ACC112 (cell line): ENCODE results near the gene CHRNB2.

Experiments used
- H2AFZ ChIP-seq: fragments of 200-600 bp; sonication (generic); one replicate; pipeline ENCODE4 v1.6.0; 2017; ENCODE audit warnings: antibody characterized with exemption, low read length; ENCODE audit not compliant: unreplicated experiment
- H3K27ac ChIP-seq: fragments of 200-600 bp; sonication (generic); 2 replicates; pipeline ENCODE4 v1.5.1; 2014; ENCODE audit warnings: low read depth, mild to moderate bottlenecking, antibody characterized with exemption, low read length, moderate library complexity
- H3K27me3 ChIP-seq: fragments of 200-600 bp; sonication (generic); 2 replicates; pipeline ENCODE4 v1.6.1; 2014; ENCODE audit warnings: mild to moderate bottlenecking, antibody characterized with exemption, low read length, moderate library complexity, mixed read lengths; ENCODE audit not compliant: insufficient read depth
- H3K36me3 ChIP-seq: fragments of 200-600 bp; sonication (generic); 2 replicates; pipeline ENCODE4 v1.6.1; 2016; ENCODE audit warnings: mild to moderate bottlenecking, antibody characterized with exemption, low read length, moderate library complexity, mixed read lengths; ENCODE audit not compliant: insufficient read depth
- H3K4me1 ChIP-seq: fragments of 200-600 bp; sonication (generic); one replicate; pipeline ENCODE4 v1.6.1; 2016; ENCODE audit warnings: low read length, mixed read lengths; ENCODE audit not compliant: insufficient read depth, unreplicated experiment, control insufficient read depth
- H3K4me3 ChIP-seq: fragments of 200-600 bp; sonication (generic); 2 replicates; pipeline ENCODE4 v1.5.1; 2014; ENCODE audit warnings: mild to moderate bottlenecking, low read depth, low read length
- H3K79me2 ChIP-seq: fragments of 200-600 bp; sonication (generic); one replicate; pipeline ENCODE4 v1.6.0; 2016; ENCODE audit warnings: low read length; ENCODE audit not compliant: control insufficient read depth, unreplicated experiment, insufficient read depth

CHRNB2 gene

DNA sequence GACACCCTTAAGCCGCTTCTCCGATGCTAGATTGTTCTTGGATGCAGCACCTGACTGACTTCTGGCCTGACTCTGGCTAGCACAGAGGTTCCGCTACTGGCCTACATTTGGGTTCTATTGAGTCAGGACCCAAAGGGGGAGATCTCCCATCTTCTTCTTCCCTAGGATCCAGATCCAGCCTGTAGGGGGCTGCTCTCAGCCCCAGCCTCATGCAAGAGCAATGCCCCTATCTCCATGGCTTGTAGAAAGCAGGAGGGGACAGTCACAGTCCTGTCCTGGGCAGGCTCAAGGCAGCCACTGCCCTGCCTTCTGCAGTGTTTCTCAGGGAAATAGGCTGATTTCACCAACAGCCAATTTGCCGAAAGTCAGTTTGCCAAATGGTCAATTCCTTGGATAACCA lies 46.7 kb downstream of the CHRNB2 start:
- Histone ChIP-seq H2AFZ (no peak overlapping the region), H3K4me1 (peaks cover 10% of the 10 kb centered on the region), H3K27me3 (no peaks in the 10 kb centered on the region), H3K36me3 (no peaks in the 10 kb centered on the region), H3K79me2 (peaks cover 80% of the 10 kb centered on the region), H3K27ac (no peak overlapping the region), H3K4me3 (no peak overlapping the region)

GRCh38 chr1:154614901-154615300 lies 47.3 kb downstream of the CHRNB2 start:
- H3K27ac ChIP-seq = no peak overlapping the region
- H3K27me3 ChIP-seq = no peaks in the 10 kb centered on the region
- H3K4me3 ChIP-seq = no peak overlapping the region
- no peaks in the 10 kb centered on the region for H3K36me3 ChIP-seq
- H3K4me1 ChIP-seq = peaks cover 3% of the 10 kb centered on the region
- no peak overlapping the region for H2AFZ ChIP-seq
- H3K79me2 ChIP-seq = peaks cover 80% of the 10 kb centered on the region

DNA sequence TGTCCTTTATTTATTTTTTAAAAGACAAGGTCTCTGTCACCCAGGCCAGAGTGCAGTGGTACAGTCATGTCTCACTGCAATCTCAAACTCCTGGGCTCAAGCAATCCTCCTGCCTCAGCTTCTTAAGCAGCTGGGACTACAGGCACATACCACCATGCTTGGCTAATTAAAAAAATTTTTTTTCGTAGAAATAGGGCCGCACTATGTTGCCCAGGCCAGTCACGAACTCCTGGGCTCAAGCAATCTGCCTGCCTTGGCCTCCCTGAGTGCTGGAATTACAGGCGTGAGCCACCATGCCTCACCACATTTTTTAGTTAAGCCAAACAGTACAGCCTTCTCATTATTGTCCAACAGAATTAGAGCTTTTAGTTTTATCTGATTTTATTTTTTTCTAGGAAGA lies 47.8 kb downstream of the CHRNB2 start:
- Histone ChIP-seq H3K4me3 (no peak overlapping the region), H3K79me2 (peaks cover 78% of the 10 kb centered on the region), H2AFZ (no peak overlapping the region), H3K27ac (no peak overlapping the region), H3K27me3 (no peaks in the 10 kb centered on the region), H3K36me3 (no peaks in the 10 kb centered on the region), H3K4me1 (peaks cover 3% of the 10 kb centered on the region)

DNA sequence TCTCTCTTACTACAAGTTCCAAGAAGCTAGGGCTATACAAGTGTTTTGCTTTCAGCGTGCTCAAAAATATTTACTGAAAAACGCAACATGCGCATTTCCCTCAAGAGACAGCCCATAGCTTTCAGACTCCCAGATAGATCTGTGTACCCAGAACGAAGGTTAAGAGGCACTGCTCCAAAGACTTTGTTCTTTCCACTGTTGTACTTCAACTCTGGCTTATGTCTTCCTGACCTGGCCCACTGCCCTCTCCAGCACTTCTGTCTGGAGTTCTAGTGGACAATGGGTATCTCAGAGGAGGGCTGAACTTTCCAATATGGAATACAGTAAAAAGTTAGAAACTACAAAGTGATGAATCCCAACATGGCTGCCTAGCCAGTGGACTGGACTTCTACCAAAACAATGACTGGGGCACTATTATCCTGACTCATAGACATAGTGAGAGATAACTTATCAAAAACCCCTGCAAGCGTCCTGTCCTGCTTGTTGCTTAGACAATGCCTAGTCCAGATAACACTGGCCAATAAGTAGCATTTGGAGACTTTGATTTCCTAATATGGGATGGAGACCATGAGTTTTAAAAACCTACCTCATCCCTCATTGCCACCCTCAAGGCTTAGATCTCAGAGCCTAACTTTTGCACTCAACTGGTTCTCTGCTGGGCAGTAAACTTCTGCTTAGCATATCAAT lies 49.2 kb downstream of the CHRNB2 start:
- H3K79me2 ChIP-seq = peaks cover 74% of the 10 kb centered on the region

GRCh38 chr1:154619181-154619948 lies 51.8 kb downstream of the CHRNB2 start:
- no peaks in the 10 kb centered on the region for H3K4me1 ChIP-seq
- H3K79me2 ChIP-seq = peaks cover 86% of the 10 kb centered on the region
- no peak overlapping the region for H3K27ac ChIP-seq
- no peak overlapping the region for H2AFZ ChIP-seq
- no peak overlapping the region for H3K4me3 ChIP-seq
- peaks cover 5% of the 10 kb centered on the region; the same call in 1 of the 2 replicates for H3K36me3 ChIP-seq
- no peaks in the 10 kb centered on the region for H3K27me3 ChIP-seq

More for the DNA sequence above, 49.2 kb downstream of the CHRNB2 start:
- Histone ChIP-seq H3K27me3 (no peaks in the 10 kb centered on the region), H3K4me3 (no peak overlapping the region), H3K36me3 (no peaks in the 10 kb centered on the region), H3K4me1 (peaks cover 2% of the 10 kb centered on the region), H2AFZ (no peak overlapping the region), H3K27ac (no peak overlapping the region)

DNA sequence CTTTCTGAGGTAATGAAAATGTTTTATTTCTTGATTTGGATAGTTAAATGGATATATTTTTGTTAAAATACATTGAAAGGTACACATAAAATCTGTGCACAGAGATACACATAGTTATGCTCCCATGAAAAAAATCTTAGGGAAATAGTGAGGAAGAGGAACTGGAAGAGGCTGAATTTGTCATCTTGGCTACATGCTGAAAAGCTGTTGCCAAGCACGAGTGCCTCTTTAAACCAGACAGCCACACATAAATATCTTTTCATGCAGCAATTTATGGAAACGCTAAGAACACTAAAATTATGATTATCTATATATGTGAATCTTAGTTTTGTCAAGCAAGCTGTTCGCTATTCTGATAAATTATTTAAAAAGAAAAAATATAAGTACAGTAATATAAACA lies 53.2 kb downstream of the CHRNB2 start:
- H3K27me3 ChIP-seq = no peaks in the 10 kb centered on the region
- peaks cover 7% of the 10 kb centered on the region; the same call in 1 of the 2 replicates for H3K36me3 ChIP-seq
- H3K27ac ChIP-seq = no peak overlapping the region
- H3K4me3 ChIP-seq = no peak overlapping the region
- H2AFZ ChIP-seq = no peak overlapping the region
- H3K4me1 ChIP-seq = peaks cover 3% of the 10 kb centered on the region
- H3K79me2 ChIP-seq = peaks cover 88% of the 10 kb centered on the region

DNA sequence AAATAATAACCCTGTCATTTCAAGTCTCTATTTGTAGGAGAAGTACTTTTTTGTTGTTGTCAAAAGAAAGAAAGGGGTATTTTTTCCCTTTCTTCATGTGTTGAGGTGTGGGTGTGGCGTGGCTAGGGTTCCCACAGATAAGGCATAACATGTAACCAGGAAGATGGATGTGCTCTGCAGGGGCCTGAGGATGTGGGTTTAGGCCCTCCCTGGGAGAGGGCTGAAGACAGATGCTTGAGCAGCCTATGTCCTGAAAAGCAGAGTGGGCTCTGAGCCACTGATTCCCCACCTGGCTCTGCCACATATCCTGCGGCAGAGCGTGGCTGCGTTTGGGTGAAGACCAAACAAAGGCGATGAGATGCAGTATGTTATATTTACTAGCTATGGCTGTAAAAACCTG lies 54.3 kb downstream of the CHRNB2 start:
- Histone ChIP-seq H3K27ac (no peak overlapping the region), H3K4me1 (peaks cover 10% of the 10 kb centered on the region)

GRCh38 chr1:154622503-154623039 lies 55.0 kb downstream of the CHRNB2 start:
- peaks cover 10% of the 10 kb centered on the region for H3K4me1 ChIP-seq
- no peak overlapping the region for H3K27ac ChIP-seq
- no peaks in the 10 kb centered on the region for H3K27me3 ChIP-seq
- H2AFZ ChIP-seq = no peak overlapping the region
- no peak overlapping the region for H3K4me3 ChIP-seq
- H3K36me3 ChIP-seq = peaks cover 7% of the 10 kb centered on the region; the same call in 1 of the 2 replicates
- peaks cover 86% of the 10 kb centered on the region for H3K79me2 ChIP-seq

More for the DNA sequence above, 54.3 kb downstream of the CHRNB2 start:
- Histone ChIP-seq H3K79me2 (peaks cover 87% of the 10 kb centered on the region), H3K36me3 (peaks cover 7% of the 10 kb centered on the region; the same call in 1 of the 2 replicates), H3K4me3 (no peak overlapping the region), H2AFZ (no peak overlapping the region), H3K27me3 (no peaks in the 10 kb centered on the region)

DNA sequence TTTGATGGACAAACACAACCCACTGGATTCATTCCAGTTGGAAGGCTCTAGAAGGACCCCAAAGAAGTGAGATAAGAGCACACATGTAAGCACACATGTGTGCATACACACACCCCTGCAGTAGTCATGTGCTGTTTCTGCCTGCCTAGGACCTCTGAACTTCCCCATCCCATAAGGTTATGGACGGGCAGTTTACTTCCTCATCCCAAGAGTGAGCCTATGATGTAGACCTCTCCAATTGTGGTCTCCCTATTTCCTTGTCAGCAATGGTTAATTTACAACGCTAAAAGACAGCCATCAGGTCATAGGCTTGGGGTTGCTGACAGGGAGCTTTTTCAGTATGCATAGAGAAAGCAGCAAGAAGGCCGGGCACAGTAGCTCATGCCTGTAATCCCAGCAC lies 55.8 kb downstream of the CHRNB2 start:
- peaks cover 10% of the 10 kb centered on the region for H3K4me1 ChIP-seq
- H3K79me2 ChIP-seq = peaks cover 83% of the 10 kb centered on the region
- H3K4me3 ChIP-seq = no peak overlapping the region
- H3K27me3 ChIP-seq = no peaks in the 10 kb centered on the region
- H3K36me3 ChIP-seq = peaks cover 7% of the 10 kb centered on the region; the same call in 1 of the 2 replicates
- H2AFZ ChIP-seq = no peak overlapping the region
- no peak overlapping the region for H3K27ac ChIP-seq

DNA sequence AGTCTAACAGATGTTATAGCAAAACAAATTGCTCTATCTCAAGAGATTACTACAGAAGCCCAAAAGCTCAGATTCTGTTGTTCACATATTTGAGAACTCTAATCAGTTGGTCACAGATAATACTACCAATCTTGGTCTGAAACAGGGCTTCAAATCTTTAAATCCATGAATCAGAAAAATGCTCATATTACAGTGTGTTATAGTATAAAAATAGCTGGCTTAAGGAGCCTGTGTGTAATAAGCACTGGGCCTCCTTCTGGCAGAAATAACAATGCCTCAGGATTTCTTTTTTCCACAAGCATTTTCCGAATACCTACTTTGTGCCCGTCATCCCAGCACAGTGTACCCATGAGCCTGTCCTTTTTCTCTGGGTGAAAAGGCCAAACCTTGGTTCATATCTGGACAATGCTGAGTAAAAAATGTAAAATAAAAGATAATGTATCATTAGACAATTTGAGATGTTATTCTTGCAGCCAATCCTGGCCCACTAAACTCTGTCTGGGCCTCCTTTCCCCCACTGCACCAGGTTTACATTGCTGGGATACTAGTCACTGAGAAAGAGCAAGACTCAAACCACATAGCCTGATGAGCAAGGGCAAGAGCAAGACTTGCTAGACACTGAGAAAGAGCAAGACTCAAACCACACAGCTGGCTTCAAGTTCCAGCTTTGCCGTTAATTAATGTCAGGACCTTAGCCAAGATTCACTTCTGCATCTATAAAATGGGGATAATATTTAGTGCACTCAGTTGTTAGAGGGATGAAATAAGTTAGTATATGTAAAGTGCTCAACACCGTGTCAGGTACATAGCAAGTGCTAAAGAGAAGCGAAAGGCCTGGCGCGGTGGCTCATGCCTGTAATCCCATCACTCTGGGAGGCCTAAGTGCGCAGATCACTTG lies 57.4 kb downstream of the CHRNB2 start:
- peaks cover 12% of the 10 kb centered on the region for H3K4me1 ChIP-seq

More for the DNA sequence above, 57.4 kb downstream of the CHRNB2 start:
- H3K79me2 ChIP-seq = peaks cover 67% of the 10 kb centered on the region
- H2AFZ ChIP-seq = no peak overlapping the region
- H3K27me3 ChIP-seq = no peaks in the 10 kb centered on the region
- H3K4me3 ChIP-seq = no peak overlapping the region
- no peak overlapping the region for H3K27ac ChIP-seq
- H3K36me3 ChIP-seq = peaks cover 10% of the 10 kb centered on the region; the same call in 1 of the 2 replicates
